HEK293 (cell line): Measurements from ENCODE around the gene PIEZO1.

Experiments
- BCL11B ChIP-seq: fragments of 450-650 bp; formaldehyde crosslinking; IDR thresholded peaks from 2 replicates; pipeline ENCODE4 v1.5.1; 2016; ENCODE audit warnings: low read depth, missing biosample characterization, missing genetic modification characterization
- GLI4 ChIP-seq: fragments of 450-650 bp; formaldehyde crosslinking; IDR thresholded peaks from 2 replicates; pipeline ENCODE4 v1.5.1; 2016; ENCODE audit warnings: missing biosample characterization, missing genetic modification characterization
- HIC1 ChIP-seq: fragments of 450-650 bp; formaldehyde crosslinking; IDR thresholded peaks from 2 replicates; pipeline ENCODE4 v1.5.1; 2016; ENCODE audit warnings: missing biosample characterization, missing genetic modification characterization
- IKZF3 ChIP-seq: fragments of 450-650 bp; IDR thresholded peaks from 2 replicates; pipeline ENCODE4 v1.5.0; 2018; ENCODE audit warnings: missing biosample characterization, mild to moderate bottlenecking, missing genetic modification characterization, moderate library complexity
- KLF17 ChIP-seq: fragments of 450-650 bp; formaldehyde crosslinking; IDR thresholded peaks from 2 replicates; pipeline ENCODE4 v1.5.1; 2016; ENCODE audit warnings: missing biosample characterization, missing genetic modification characterization
- ZBTB1 ChIP-seq: fragments of 450-650 bp; formaldehyde crosslinking; IDR thresholded peaks from 2 replicates; pipeline ENCODE4 v1.5.1; 2016; ENCODE audit warnings: missing biosample characterization, missing genetic modification characterization
- ZBTB44 ChIP-seq: fragments of 450-650 bp; IDR thresholded peaks from 2 replicates; pipeline ENCODE4 v1.5.1; 2018; ENCODE audit warnings: missing biosample characterization, mild to moderate bottlenecking, missing genetic modification characterization
- ZBTB49 ChIP-seq: fragments of 450-650 bp; formaldehyde crosslinking; IDR thresholded peaks from 2 replicates; pipeline ENCODE4 v1.5.1; 2016; ENCODE audit warnings: missing biosample characterization, missing genetic modification characterization, low read depth
- ZBTB8A ChIP-seq: fragments of 450-650 bp; formaldehyde crosslinking; IDR thresholded peaks from 2 replicates; pipeline ENCODE4 v1.5.1; 2016; ENCODE audit warnings: missing biosample characterization, missing genetic modification characterization
- ZEB2 ChIP-seq: fragments of 450-650 bp; formaldehyde crosslinking; IDR thresholded peaks from 2 replicates; pipeline ENCODE4 v1.5.1; 2016; ENCODE audit warnings: missing biosample characterization, missing genetic modification characterization
- ZFP69B ChIP-seq: fragments of 450-650 bp; formaldehyde crosslinking; IDR thresholded peaks from 2 replicates; pipeline ENCODE4 v1.5.1; 2016; ENCODE audit warnings: missing biosample characterization, missing genetic modification characterization
- ZIC2 ChIP-seq: fragments of 450-650 bp; formaldehyde crosslinking; IDR thresholded peaks from 2 replicates; pipeline ENCODE4 v1.5.1; 2016; ENCODE audit warnings: missing biosample characterization, missing genetic modification characterization
- ZNF138 ChIP-seq: fragments of 450-650 bp; formaldehyde crosslinking; IDR thresholded peaks from 2 replicates; pipeline ENCODE4 v1.5.1; 2016; ENCODE audit warnings: missing biosample characterization, missing genetic modification characterization, borderline replicate concordance
- ZNF302 ChIP-seq: fragments of 450-650 bp; formaldehyde crosslinking; IDR thresholded peaks from 2 replicates; pipeline ENCODE4 v1.5.1; 2016; ENCODE audit warnings: missing biosample characterization, missing genetic modification characterization, low read depth
- ZNF549 ChIP-seq: fragments of 450-650 bp; IDR thresholded peaks from 2 replicates; pipeline ENCODE4 v1.5.1; 2018; ENCODE audit warnings: missing biosample characterization, missing genetic modification characterization, mild to moderate bottlenecking, inconsistent platforms, moderate library complexity
- ZNF571 ChIP-seq: fragments of 450-650 bp; formaldehyde crosslinking; IDR thresholded peaks from 2 replicates; pipeline ENCODE4 v1.5.0; 2017; ENCODE audit warnings: missing biosample characterization, missing genetic modification characterization
- ZNF596 ChIP-seq: fragments of 450-650 bp; IDR thresholded peaks from 2 replicates; pipeline ENCODE4 v1.5.0; 2018; ENCODE audit warnings: missing biosample characterization, mild to moderate bottlenecking, missing genetic modification characterization, moderate library complexity
- ZNF600 ChIP-seq: fragments of 450-650 bp; formaldehyde crosslinking; IDR thresholded peaks from 2 replicates; pipeline ENCODE4 v1.5.1; 2016; ENCODE audit warnings: missing biosample characterization, missing genetic modification characterization
- ZNF645 ChIP-seq: fragments of 450-650 bp; formaldehyde crosslinking; IDR thresholded peaks from 2 replicates; pipeline ENCODE4; 2016; ENCODE audit warnings: missing biosample characterization, missing genetic modification characterization
- ZNF658 ChIP-seq: fragments of 450-650 bp; formaldehyde crosslinking; IDR thresholded peaks from 2 replicates; pipeline ENCODE4; 2016; ENCODE audit warnings: missing biosample characterization, missing genetic modification characterization
- ZNF660 ChIP-seq: fragments of 450-650 bp; IDR thresholded peaks from 2 replicates; pipeline ENCODE4 v1.5.1; 2018; ENCODE audit warnings: missing biosample characterization, mild to moderate bottlenecking, missing genetic modification characterization
- ZNF777 ChIP-seq: fragments of 450-650 bp; formaldehyde crosslinking; IDR thresholded peaks from 2 replicates; pipeline ENCODE4 v1.5.1; 2017; ENCODE audit warnings: missing biosample characterization, missing genetic modification characterization, borderline replicate concordance
- ZSCAN16 ChIP-seq: fragments of 450-650 bp; formaldehyde crosslinking; IDR thresholded peaks from 2 replicates; pipeline ENCODE4 v1.5.1; 2016; ENCODE audit warnings: missing biosample characterization, missing genetic modification characterization
- ZSCAN18 ChIP-seq: fragments of 450-650 bp; formaldehyde crosslinking; IDR thresholded peaks from 2 replicates; pipeline ENCODE4 v1.5.1; 2016; ENCODE audit warnings: missing biosample characterization, missing genetic modification characterization
- ZSCAN23 ChIP-seq: fragments of 450-650 bp; formaldehyde crosslinking; IDR thresholded peaks from 2 replicates; pipeline ENCODE4 v1.5.1; 2016; ENCODE audit warnings: missing biosample characterization, missing genetic modification characterization
- ZSCAN30 ChIP-seq: fragments of 450-650 bp; IDR thresholded peaks from 2 replicates; pipeline ENCODE4 v1.5.1; 2018; ENCODE audit warnings: missing biosample characterization, mild to moderate bottlenecking, missing genetic modification characterization, moderate library complexity
- ZSCAN4 ChIP-seq: fragments of 450-650 bp; formaldehyde crosslinking; IDR thresholded peaks from 2 replicates; pipeline ENCODE4 v1.5.1; 2017; ENCODE audit warnings: missing biosample characterization, missing genetic modification characterization
- ZSCAN5A ChIP-seq: fragments of 450-650 bp; formaldehyde crosslinking; IDR thresholded peaks from 2 replicates; pipeline ENCODE4 v1.5.1; 2016; ENCODE audit warnings: missing biosample characterization, missing genetic modification characterization

Gene PIEZO1

GRCh38 chr16:88809068-88809675, 24.2 kb upstream of the PIEZO1 start (continued):
- TF ChIP-seq ZEB2 (tag by site-specific recombination) (peak; percentile 56), KLF17 (tag by site-specific recombination) (no peak), ZIC2 (peak; percentile 89), ZSCAN4 (tag by site-specific recombination) (no peak), ZNF660 (peak; percentile 45; the same call in 1 of the 2 replicates), ZFP69B (tag by site-specific recombination) (peak; percentile 87), ZSCAN16 (tag by site-specific recombination) (no peak), ZNF645 (tag by site-specific recombination) (no peak), ZNF777 (tag by site-specific recombination) (peak; percentile 65; the same call in 1 of the 2 replicates), IKZF3 (tag by site-specific recombination) (peak; percentile 94), ZSCAN30 (tag by site-specific recombination) (peak; percentile 45; the same call in 1 of the 2 replicates), BCL11B (peak; percentile 16; the same call in 1 of the 2 replicates), ZBTB49 (tag by site-specific recombination) (no peak), ZBTB1 (tag by site-specific recombination) (no peak), ZBTB8A (peak; percentile 45), ZBTB44 (peak; percentile 94), ZNF138 (tag by site-specific recombination) (no peak), HIC1 (tag by site-specific recombination) (peak; percentile 96), ZNF658 (tag by site-specific recombination) (no peak), ZNF571 (tag by site-specific recombination) (no peak), GLI4 (tag by site-specific recombination) (no peak), ZNF549 (tag by site-specific recombination) (no peak), ZSCAN23 (tag by site-specific recombination) (no peak), ZNF600 (tag by site-specific recombination) (peak; percentile 81; the same call in 1 of the 2 replicates), ZSCAN18 (tag by site-specific recombination) (no peak), ZSCAN5A (tag by site-specific recombination) (no peak), ZNF596 (tag by site-specific recombination) (0 out of 2 replicates have a peak, but pooled peaks have one; percentile 10), ZNF302 (tag by site-specific recombination) (no peak)
